Body of pancreas (tissue), 2 donors: ENCODE data around the gene FLVCR1. TPM values are rescaled to one million over a fixed set of nuclear protein-coding genes. Genes with fewer than 3 reads are reported as not detected.

Source experiments
- small RNA-seq: library from RNA; depleted of rRNA; stranded (forward); fragments of <200 nt; gene quantifications from one replicate; pipeline ENCODE3, GENCODE V24; 2016
- total RNA-seq, 2 donors: library from RNA; depleted of rRNA; stranded (reverse); fragments of >200 nt; gene quantifications; one replicate each; pipeline ENCODE4 v1.1.0, GENCODE V29; 2016

Gene FLVCR1
- total RNA-seq, 2 donors from 2014 or later: 4.2 to 4.6 TPM

Small RNA genes within 50 kb of the gene (small RNA-seq; reads per million reads assigned to genes)
- gene AC104333.1: not detected
- not detected for gene AC104333.2

Other genes with a start within 250 kb of the FLVCR1 start
- 10 to 100 TPM in 1 of 2 donors, 1 to 10 TPM in 1; 8.6 to 27.0 TPM for gene ATF3, start 249.5 kb upstream of the FLVCR1 start, total RNA-seq
- 1 to 10 TPM in 1 of 2 donors, not detected in 1; 3.4 TPM for gene BATF3, start 158.4 kb upstream of the FLVCR1 start, total RNA-seq
- gene NSL1, start 66.5 kb upstream of the FLVCR1 start, total RNA-seq: 10 to 100 TPM; 13.8 to 35.8 TPM
- gene TATDN3, start 66.4 kb upstream of the FLVCR1 start, total RNA-seq: 10 to 100 TPM in 1 of 2 donors, 1 to 10 TPM in 1; 6.3 to 10.6 TPM
- gene SPATA45, start 10.6 kb upstream of the FLVCR1 start, total RNA-seq: not detected
- gene VASH2, start 92.3 kb downstream of the FLVCR1 start, total RNA-seq: 1 to 10 TPM in 1 of 2 donors, not detected in 1; 1.6 TPM
- 10 to 100 TPM; 14.5 to 36.8 TPM for gene ANGEL2, start 157.6 kb downstream of the FLVCR1 start, total RNA-seq
- gene RPS6KC1, start 193.0 kb downstream of the FLVCR1 start, total RNA-seq: 10 to 100 TPM; 13.7 to 48.5 TPM